ENCODE results near the gene C4orf50.

The C4orf50 gene

DNA sequence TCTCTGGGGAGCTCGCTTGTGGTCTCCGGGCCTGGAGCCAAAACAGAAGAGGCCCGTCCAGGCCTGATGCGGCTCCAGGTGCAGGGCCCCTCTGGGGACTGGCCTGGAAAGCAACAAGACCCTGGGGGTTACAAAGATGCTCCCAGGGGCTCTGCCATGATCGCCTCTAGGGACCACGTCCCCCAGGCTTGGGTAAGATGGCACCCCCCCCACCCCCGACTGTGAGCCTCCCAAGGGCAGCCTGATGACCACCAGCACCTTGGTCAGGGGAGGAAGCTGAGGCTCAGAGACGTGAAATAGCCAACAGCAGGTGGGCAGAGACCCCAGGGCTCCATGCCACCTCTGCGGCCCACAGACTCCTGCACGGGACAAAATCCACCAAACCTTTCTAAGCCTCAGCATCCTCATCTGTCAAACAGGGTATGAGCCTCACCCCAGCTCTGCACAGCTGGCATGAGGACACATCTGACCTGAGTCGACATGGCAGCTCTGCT, 25.4 kb downstream of the C4orf50 start:
- DNase-seq (ENCODE audit: low read depth in 2 of 2): no peak

DNA sequence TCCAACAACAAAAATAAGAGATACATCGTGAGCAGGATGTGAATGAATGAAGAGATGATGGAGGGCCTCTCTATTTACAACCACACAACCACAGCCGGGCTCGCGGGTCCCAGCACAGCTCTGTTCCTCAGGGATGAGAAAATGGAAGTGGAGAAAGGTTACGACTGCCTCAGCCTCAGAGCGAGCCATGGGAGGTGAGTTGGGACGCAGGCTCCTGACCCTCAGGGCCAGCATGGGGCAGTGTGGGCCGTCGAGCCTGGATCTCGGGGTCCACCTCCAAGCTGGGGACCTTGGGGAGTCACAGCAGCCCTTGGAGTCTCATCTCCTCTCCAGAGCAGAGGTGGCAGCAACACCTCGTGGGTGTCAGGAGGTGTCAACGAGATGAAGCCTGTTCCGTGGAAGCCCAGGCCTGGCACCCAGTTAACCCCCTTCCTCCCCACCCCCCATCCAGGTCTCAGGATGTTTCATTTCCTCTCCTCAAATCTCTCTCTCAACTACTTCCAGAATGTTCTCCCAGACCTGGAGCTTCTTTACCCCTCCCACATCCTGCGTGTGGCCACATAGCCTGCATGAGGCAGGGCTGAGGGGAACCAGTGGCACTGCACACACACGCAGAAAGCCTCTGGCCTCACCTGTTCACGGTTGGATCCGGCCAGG, 25.9 kb downstream of the C4orf50 start:
- no peak for DNase-seq (ENCODE audit: low read depth in 2 of 2)

DNA sequence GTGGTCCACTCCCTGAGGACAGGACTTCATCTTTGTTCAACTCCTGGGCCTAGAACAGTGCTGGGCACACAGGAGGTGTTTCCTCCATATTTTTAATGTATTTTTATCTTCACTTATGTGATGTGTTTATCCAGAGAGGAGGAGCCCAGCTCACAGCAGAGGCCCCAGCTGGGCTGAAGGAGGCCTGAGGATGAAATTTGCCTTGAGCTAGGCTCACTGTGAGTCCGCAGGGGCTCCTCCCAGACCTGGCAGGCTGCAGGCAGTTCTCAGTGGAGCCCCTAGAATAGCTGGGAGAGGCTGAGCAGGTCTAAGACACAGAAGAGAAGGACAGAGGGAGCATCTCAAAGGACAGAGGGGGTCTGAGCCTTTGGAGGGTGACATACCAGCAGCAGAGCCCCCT, 26.8 kb downstream of the C4orf50 start:
- DNase-seq (ENCODE audit: low read depth in 2 of 2): no peak

DNA sequence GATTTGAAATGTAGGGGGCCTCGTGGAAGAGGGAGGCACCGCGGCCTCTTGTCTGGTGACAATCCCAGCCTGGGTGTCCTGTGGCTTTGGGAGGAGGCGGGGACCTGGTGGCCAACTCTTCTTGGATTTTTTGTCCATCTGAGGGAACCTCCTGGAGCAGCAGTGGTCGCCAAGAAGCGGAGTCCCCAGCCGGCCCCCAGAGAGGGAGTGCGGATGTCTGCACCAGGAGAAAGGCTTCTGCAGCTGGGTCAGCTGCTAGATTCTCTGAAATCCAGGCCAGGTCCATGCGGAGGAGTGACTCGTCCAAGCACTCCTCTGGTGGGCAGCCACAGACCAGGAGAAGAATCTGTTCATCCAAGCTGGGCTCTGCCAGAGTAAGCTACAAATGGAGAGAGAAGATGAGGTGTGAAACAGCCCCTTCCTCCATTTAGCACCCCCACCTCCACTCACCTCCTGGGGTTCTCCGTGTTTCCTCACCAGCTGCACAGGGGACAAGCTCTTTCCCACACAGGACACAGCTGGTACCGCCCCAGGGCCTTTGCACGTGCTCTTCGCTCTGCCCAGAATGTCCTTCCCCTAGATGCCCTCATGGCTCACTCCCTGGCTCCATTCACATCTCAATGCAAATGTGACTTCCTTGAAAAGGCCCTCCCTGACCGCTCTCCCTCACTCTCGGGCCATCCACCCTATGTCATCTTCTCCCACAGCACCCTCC, 27.6 kb downstream of the C4orf50 start:
- DNase-seq (ENCODE audit: low read depth in 2 of 2): no peak

DNA sequence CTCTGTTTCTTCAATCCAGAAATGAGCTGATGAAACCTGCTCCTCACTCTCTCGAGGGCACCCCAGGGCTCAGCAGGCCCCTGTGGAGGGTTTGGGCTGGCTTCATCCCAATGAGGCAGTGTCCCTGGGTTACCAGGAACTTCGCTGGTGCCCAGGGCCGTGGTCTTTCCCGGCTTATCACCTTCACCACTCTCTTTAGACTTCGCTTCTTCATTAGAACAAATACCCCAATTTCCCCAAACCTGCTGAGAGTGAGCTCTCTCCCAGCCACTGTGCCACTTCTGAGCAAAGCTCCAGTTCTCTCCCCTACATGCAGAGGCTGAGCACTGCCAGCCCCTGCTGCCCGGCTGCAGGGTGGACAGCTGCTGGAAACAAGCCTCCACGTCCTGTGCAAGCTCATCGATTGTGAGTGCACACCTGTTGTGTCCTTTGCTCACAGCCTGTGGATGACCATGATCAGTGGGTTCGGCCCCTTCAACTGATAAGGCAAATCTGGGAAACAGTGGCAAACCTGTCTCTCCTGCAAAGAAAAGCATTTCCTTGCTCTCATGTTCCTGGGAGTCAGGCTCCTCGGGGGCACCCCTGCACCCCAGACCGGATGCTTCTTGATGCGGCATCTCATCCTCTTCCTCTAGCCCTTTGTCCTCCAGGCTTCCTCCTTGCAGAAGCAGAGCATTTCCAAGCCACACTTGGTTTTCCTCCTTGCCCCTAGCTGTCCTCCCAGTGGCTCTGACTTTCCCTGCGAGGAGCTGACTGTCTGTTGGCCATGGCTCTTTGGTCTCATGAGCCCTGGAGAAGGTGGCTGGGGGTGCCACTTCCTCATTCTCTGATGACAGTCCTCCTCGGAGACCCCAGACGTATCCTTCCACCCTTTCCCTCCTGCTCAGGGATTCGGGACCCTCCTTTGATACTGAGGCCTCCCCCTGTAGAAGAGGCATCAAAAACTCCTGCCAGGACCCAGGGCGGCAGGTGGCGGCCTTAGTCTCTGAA, 28.7 kb downstream of the C4orf50 start:
- DNase-seq (ENCODE audit: low read depth in 2 of 2): no peak

DNA sequence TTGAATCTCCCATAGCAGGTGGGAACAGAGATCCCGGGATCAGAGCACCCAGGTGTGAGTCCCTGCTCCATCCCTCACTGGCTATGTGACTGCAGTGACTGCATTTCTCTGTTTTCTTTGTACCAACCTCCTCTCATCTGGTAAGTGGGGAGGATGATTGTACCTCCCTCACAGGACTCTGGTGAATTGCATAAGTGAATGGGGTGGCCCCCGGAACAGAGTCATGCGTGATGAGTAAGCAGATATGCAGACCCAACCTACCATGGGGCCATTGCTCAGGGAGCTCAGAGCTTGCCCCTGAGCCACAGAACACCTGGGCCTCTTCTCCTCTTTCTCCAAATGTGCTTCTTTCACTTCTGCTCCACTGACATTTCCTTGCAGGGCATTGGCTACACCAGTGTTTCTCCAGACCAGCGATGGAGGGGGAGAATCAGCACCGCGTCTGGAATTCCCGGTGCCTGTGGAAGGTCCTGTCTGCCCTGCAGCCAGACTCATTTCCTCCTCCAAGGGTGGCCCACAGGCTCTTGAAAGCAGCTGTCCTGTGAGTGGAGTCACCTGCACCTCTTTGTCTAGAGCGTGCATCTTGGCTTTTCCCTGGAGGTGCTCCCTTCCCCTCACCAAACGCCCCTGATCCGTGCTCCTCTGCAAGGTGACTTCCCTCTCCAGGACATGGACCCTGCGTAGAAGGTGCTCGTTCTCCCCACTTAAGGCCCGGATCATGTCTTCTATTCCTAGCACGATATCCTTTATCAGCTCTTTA, 30.0 kb downstream of the C4orf50 start:
- DNase-seq (ENCODE audit: low read depth in 2 of 2): no peak

DNA sequence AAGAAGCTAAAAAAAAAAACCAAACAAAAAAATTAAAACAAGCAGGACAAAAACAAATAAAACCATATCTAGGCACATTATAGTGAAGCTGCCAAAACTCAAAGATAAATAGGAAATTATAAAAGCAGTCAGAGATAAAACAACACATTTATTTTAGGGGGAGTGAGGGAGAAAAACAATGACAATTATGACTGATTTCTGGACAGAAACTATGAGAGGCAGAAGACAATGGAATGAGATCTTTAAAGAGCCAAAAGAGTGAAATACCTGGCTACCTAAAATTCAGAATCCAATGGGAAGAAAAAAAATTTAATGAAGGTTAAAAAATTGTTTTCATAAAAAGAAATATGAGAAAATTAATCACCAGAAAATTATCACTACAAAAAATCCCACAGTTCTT, 33.4 kb downstream of the C4orf50 start:
- DNase-seq (ENCODE audit: low read depth in 2 of 2): no peak

DNA sequence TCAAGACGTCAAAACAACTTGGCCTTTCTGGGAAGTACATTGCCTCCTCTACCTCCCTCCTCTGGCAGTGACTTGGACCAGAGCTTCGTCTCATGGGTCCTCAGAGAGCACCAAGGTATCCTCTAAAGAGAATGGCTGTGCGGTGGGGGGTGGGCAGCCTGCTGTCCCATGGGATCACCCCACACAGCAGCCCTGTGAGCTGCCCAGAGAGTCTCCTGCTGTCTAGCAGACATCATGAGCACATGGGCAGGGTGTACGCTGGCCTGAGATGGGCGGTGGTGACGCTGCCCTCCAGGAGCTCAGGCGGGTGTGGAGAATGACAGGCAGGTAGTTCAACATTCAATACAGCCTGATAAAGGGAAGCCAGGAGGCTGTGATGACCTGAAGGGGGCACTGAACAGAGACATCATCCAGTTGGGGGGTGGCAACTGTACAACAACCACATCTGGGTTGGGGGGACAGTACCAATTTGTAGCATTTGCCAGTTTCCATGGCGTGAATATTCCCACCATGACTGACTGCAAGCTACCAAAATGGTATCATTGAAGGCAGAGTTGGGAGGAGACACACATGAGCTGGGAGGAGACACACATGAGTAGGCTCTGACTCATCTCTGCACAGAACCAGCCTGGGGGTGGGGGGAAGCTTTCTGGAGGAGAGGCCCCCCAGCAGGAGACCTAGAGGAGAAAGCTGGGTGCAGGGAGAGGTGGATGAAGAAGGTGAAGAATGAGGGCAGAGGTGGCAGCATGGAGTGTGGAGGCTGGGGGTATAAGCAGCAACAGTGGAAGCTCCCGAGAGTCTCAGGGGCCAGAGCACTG, 35.9 kb downstream of the C4orf50 start:
- no peak for DNase-seq (ENCODE audit: low read depth in 2 of 2)

DNA sequence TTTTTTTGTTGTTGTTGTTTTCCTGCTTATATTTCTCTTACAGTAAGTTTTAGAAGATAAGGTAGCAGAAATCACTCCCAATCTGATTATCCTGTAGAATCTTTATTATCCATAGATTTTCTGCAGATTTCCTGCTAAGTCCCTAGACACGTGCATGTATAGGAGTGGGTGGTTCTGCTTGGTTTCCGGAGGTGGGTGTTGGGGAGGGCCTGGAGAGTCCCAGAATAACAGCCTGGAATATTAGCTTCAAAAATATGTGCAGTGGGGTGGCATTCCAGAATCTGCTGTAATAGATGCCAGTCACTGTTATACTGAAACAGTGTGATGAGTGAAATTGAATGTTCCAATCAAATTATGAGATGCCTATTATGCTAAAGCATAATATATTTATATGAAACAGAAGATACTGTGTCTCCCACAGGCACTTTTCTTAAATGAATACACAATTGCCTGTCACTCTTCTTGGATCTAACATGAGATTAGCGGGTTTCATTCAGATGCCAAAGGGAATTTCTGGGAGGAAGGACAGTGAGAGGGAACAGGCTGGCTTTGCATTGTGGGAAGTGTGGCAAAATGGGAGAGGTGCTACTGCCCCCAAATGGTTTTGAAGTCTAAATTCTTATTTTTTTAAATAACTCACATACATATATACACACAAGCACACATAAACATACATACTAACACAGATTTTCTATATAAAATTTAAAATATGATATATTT, 37.6 kb downstream of the C4orf50 start:
- no peak for DNase-seq (ENCODE audit: low read depth in 2 of 2)

DNA sequence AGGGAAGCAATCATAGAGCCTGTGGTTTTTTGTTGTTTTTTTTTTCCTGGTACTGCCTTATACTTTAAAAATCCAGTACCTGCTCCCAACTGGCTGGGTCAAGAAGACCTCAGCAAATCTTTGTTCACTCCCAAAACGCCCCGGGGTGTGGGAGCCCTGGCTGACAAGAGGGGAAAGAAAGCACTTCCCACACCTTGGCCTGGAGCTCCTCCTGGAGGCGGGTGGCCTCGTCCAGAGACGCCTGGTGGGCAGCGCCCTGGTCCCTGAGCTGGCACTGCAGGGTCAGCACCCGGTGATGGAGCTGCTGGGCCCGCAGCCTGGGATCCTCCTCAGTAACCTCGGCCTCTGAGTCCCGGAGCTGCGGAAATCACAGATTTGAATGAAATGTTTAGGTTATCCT, 38.2 kb downstream of the C4orf50 start:
- DNase-seq (ENCODE audit: low read depth in 2 of 2): no peak

DNA sequence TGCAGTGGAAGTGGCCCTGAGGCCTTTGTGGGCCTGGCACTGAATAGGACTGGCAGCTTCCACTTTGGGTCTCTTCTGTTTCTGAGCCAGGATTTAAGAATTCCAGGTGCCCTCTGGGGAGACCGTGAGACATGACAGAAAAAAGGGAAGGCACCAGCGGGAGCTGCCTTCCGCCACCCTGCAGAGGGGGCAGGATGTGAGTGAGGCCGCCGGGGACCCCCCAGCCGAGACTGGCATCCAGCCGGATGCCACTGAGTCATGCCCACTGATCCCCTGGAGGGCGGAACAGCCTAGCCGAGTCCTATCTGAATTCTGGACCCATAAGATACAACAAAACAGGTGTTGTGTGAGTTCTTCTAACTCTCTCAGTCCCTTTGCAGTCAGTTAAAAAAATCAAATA, 41.3 kb downstream of the C4orf50 start:
- no peak for DNase-seq (ENCODE audit: low read depth in 2 of 2)

DNA sequence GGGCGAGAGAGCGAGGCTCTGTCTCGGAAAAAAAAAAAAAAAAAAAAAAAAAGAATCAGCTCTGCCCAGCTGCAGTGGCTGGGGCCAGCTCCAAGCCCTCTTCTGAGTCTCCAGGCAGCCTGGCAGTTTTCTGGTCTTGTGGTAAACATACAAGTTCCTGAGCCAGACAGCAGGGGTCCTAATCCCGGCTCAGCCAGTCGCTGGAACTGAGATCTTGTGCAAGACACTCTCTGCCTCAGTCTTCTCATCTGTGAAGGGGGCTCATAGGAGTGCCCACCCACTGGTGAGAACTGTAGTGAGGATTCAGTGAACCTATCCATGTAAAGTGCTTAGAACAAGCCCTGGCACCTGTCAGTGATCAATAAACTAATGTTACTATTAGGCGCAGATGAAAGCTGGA, 41.8 kb downstream of the C4orf50 start:
- DNase-seq (ENCODE audit: low read depth in 2 of 2): no peak

DNA sequence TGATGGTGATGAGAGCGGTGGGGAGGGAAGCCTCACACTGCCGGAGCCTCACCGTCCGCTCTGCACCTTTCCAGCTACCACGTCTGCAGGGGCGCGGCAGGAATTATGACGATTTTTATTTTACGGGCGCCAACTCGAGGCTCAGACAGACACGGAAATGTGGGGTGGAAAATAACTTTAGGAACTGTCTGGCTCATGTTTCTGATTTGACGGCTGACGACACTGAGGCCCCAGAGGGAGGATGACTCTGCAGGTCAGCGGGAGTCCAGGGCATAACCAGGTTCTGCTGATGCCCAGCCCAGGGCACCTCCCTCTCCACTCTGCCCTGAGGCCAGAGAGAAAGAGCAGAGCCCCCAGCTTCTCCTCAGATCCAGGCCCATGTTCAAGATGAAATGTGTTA, 43.9 kb downstream of the C4orf50 start:
- no peak for DNase-seq (ENCODE audit: low read depth in 2 of 2)

DNA sequence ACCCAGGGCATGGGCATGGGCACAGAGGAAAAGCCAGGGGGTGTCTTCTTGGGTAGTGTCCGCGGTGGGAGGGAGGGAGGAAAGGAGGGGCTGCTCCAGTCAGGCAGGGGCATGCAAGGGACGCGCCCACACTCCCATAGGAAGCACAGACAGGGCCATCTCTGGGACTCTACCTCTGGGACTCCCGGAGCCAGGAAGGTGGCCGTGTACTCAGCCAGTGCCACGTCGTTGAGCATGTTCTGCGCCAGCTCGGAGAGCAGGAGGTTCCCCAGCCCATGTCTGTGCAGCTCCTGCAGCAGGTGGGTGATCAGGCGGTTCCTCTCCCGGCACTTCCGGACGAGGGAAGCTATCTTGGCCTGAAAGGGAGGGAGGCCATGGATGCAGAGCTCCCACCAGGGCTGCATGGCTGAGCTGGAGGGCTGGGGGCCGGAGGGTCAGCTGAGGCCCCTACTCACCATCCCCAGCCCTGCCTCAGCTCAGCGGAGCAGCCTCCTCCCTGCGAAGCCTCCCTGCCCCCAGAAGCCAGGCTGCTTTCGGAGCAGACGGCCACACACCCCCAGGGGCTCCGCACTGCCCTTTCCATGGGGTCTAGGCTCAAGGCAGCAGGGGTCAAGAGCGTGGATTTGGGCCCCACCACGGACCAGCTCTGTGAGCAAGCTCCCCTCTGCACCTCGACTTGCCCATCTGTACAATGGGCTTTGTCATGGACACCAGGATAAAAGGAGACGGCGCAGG, 44.6 kb downstream of the C4orf50 start:
- no peak for DNase-seq (ENCODE audit: low read depth in 2 of 2)

DNA sequence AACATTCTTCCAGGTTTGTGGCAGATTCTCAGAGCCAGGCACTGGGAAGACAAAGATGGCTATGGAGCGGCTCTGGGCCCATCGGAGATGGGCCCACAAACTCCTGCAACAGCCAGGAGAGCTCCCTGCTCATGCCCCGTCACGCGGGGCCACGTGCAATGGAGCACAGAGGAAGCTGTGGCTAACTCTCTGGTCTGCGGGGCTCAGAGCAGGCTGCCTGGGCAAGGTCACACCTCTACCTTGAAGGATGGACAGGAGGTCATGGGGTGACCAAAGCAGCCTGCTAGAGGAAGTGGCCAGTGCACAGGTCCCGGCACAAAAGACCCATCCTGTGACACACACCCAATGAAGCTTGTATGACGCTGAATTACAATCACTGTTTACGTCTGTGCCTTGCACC, 45.2 kb downstream of the C4orf50 start:
- no peak for DNase-seq (ENCODE audit: low read depth in 2 of 2)

DNA sequence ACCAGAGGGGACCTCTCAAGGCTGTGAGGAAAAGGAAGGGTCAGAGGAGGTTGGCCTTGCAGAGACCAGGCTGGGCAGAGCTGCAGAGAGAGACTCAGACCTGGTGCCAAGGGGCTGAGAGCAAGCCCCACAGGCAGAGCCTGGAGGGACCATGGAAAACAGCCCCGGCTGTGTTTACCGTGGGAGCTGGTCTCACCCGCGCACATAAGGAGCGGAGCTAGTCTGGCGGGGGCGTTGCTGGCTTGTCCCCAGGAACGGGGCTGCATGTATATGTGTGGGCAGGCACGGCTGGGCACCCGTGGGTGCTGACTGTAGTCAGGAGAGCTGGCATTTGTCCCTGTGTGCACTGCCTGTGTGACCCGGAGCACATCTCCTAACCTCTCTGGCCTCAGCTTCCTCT, 45.7 kb downstream of the C4orf50 start:
- no peak for DNase-seq (ENCODE audit: low read depth in 2 of 2)

DNA sequence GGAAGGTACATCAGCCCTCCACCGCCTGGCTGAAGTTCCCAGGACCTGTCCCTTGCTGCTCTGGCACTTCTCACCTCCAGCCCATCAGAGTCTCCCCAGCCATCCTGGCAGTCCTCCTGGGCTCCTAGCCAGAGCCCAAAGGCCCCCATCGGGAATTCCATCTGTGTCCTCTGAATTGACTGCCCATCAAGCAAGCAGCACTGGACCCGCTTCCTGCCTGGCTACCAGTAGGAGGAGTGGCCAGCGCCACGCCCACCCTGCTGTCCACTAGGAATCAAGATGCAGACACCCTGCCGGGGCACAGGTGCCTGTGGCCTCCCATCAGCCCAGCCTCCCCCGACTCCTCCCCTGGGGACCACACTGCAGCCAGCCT, 47.2 kb downstream of the C4orf50 start:
- DNase-seq (ENCODE audit: low read depth in 2 of 2): no peak

DNA sequence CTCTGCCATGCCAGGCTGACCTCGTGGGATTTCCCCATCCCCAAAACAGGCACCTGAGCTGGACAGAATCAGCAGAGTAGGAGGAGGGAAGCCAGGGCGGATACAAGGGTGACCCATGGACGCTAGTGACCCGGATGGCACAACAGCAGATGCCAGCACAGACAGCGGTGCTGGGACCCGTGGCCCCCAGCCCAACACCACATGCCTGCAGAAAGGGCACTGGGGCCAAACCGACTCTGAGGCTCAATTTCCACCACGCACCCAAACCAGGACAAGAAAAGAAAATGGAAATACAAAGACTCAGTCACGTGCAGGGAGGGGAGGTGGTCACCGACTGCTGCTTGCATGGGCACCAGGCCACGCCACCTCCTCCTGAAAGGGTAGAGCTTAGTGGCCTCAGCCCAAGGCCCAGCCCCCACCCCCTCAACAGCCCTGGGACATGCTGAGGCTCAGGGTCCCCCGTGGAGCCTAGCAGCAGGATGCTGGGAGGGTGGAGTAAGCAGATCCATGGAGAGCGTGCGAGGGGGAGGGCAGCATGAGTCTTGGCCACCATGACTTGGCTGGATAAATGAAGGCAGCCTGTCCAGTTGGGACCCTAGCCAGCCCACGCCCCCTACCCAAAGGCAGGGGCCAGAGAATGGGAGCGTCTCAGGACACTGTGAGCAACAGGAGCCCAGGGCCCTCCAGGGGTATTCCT, 47.7 kb downstream of the C4orf50 start:
- DNase-seq (ENCODE audit: low read depth in 2 of 2): no peak

DNA sequence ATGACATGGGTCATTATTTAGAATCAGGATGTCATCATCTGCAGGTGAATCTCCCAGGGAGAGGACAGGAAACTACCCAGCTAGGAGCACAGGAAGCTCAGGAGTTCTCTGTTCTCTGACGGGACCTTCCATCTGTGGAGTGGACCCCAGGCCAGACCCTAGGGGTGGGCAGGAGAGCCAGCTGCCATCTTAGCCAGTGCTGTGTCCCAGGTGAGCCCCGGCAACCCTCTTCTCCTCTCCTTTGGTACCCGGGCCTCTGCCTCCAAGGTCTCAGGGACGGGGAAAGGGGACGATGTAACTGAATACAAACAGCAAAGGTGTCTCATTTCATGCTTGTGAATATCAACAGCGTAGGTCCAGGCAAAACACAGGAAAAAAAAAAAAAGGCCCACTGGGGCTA, 48.5 kb downstream of the C4orf50 start:
- DNase-seq (ENCODE audit: low read depth in 2 of 2): no peak

All from stimulated activated CD4-positive, alpha-beta T cell treated with anti-CD3 and anti-CD28 coated beads, Interleukin-12 subunit alpha, Interleukin-12 subunit beta, amount 100 ng/mL, for 24 hours (primary cell).